ENCODE results near the gene CRY2. TPM values are rescaled to one million over a fixed set of nuclear protein-coding genes. Genes with fewer than 3 reads are reported as not detected.
A peak's percentile ranks its signal among the peaks of the same experiment; 100 is the strongest.

Gene CRY2
- total and polyA plus RNA-seq, 12 donors: 14.7 to 57.4 (median 28.8) TPM

DNA sequence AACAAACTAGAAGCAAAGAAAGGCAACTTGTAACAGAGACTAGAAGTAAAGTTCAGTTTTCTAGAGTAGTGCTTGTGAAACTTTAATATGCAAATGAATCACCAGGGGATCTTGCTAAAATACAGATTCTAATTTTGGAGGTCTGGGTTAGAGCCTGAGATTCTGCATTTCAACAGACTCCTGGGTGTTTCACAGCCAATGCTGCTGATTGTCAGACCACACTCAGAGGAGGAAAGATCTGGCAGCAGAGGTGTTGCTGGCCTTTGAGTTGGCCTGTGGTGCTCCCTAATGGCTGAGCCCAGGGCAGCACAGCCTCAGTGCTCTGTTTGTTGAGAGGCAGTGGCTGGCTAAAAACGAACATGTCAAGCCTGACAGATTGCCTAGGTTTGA, 5.4 kb downstream of the CRY2 start:
- H3K4me3 ChIP-seq: no peak overlapping the region
- H3K4me1 ChIP-seq (replicated peaks in 1 of 2): peaks cover 31 to 90% of the 10 kb centered on the region in 2 donors
- DNase-seq: peak in 1 of 7 donors; percentile 51
- H3K27me3 ChIP-seq: no peaks in the 10 kb centered on the region
- peaks cover 0 to 5% of the 10 kb centered on the region in 2 donors for H3K36me3 ChIP-seq (replicated peaks in 1 of 2)
- intact Hi-C loops (cut with DNase I): no loop called here
- peak overlapping the region in 2 of 5 donors; percentile 17 to 71 for H3K27ac ChIP-seq
- H3K9me3 ChIP-seq (replicated peaks in 1 of 3): no peaks in the 10 kb centered on the region
- WGBS, 4 donors: 18 to 43% (median 39%) methylated on average over 1 of the region's 1 CpG
- TF ChIP-seq POLR2A (IDR thresholded peaks at IDR 0.05): no peak

DNA sequence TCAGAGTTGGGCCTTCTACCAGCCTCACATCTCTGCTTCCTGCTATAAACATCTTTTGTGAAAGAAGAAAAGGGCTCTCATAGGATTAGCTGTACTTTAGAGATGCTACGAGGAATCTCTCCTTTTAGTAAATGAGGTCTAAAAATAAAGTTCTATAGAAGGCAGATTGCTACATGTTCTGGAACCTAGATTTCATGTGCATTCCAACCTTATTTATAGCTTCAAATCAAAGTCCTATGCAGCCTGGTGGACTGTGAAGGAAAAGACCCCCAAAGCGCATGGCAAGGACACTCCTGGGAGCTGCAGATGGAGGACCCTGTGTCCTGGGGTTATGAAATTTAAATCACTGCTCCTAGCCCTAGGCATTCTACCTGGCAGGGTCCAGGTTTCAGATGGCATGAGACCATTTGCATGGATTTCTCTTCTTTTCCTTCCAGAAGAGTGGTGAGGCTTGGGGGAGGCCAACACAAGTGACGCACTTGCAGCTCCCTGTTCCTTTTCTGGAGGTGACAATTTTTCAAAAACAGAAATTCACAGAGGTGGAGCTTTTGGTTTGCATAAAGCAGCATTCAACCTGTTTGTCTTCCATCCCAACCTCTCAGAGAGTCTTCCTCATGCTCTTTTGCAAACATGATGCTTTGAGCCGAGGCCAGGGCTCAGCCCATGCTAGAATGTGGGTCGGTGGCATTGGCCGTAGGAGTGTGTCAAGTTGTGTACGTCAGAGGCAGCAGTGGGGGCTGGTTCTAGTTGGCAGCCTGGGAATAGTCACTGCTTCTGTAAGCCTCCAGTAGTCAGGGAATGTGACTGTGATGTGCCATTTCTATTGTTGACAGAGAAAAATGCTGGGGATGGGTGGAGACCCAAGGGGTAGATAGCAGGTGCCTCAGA, 6.3 kb downstream of the CRY2 start:
- intact Hi-C loops (cut with DNase I): no loop called here
- no peaks in the 10 kb centered on the region for H3K9me3 ChIP-seq (replicated peaks in 1 of 3)
- H3K4me3 ChIP-seq: no peak overlapping the region
- TF ChIP-seq, protein P1, sequence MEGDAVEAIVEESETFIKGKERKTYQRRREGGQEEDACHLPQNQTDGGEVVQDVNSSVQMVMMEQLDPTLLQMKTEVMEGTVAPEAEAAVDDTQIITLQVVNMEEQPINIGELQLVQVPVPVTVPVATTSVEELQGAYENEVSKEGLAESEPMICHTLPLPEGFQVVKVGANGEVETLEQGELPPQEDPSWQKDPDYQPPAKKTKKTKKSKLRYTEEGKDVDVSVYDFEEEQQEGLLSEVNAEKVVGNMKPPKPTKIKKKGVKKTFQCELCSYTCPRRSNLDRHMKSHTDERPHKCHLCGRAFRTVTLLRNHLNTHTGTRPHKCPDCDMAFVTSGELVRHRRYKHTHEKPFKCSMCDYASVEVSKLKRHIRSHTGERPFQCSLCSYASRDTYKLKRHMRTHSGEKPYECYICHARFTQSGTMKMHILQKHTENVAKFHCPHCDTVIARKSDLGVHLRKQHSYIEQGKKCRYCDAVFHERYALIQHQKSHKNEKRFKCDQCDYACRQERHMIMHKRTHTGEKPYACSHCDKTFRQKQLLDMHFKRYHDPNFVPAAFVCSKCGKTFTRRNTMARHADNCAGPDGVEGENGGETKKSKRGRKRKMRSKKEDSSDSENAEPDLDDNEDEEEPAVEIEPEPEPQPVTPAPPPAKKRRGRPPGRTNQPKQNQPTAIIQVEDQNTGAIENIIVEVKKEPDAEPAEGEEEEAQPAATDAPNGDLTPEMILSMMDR (IDR thresholded peaks at IDR 0.05): no peak
- TF ChIP-seq POLR2A (IDR thresholded peaks at IDR 0.05): no peak
- peaks cover 35 to 92% of the 10 kb centered on the region in 2 donors for H3K4me1 ChIP-seq (replicated peaks in 1 of 2)
- no peaks in the 10 kb centered on the region for H3K27me3 ChIP-seq
- WGBS, 4 donors: 48 to 64% (median 62%) methylated on average over 7 of the region's 7 CpGs
- H3K27ac ChIP-seq: peak overlapping the region in 1 of 5 donors; percentile 44
- peaks cover 0 to 6% of the 10 kb centered on the region in 2 donors for H3K36me3 ChIP-seq (replicated peaks in 1 of 2)
- peak in 6 of 7 donors; percentile 55 to 85 (median 76) for DNase-seq

DNA sequence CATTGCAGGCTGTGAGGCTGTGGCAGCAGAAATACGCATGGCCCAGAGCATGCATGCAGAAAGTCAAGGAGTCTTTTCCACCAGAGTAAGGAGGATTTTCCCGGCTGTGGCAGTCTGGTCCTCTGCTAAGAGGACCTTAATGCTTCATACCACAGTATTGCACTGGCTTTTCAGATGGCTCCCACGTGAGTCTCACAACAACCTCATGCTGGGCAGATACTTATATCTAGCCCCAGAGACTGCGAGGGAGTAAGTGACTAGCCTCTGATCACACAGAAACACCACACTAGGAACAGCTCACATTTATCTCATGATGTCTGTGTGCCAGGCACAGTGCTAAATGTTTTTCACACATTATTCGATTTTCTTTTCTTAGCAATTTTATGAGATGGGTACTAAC, 8.0 kb downstream of the CRY2 start:
- no peak for DNase-seq
- TF ChIP-seq, protein P1 (IDR thresholded peaks at IDR 0.05): no peak
- TF ChIP-seq POLR2A (IDR thresholded peaks at IDR 0.05): no peak
- H3K4me3 ChIP-seq: no peak overlapping the region
- peaks cover 0 to 11% of the 10 kb centered on the region in 2 donors for H3K36me3 ChIP-seq (replicated peaks in 1 of 2)
- H3K27ac ChIP-seq: peak overlapping the region in 3 of 5 donors; percentile 35 to 65 (median 65)
- H3K9me3 ChIP-seq (replicated peaks in 1 of 3): no peaks in the 10 kb centered on the region
- WGBS, 4 donors: 62 to 77% (median 70%) methylated on average over 5 of the region's 5 CpGs
- intact Hi-C loops (cut with DNase I): no loop called here
- peaks cover 53 to 93% of the 10 kb centered on the region in 2 donors for H3K4me1 ChIP-seq (replicated peaks in 1 of 2)
- no peaks in the 10 kb centered on the region for H3K27me3 ChIP-seq

DNA sequence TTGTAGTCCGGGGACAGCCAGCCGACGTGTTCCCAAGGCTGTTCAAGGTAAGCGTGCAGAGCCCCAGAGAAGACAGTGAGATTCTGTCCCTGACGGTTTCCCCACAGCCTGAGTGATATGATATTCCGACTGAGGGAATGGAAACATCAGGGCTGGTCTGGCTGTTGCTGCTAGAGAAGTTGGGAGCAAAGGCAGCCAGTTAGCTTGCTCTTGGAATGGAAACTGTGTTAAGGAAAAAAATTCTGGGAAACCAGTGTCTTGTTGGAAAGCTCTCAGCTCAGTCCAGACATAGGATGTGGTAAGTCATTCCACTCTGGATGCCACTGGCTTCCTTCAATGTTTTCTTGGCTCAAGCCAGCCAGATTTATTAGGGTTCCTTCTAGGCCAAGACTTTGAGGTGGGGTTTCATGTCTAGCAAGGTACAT, 8.8 kb downstream of the CRY2 start:
- Histone ChIP-seq H3K27me3 (no peaks in the 10 kb centered on the region), H3K4me1 (replicated peaks in 1 of 2) (peaks cover 54 to 87% of the 10 kb centered on the region in 2 donors), H3K36me3 (replicated peaks in 1 of 2) (peaks cover 0 to 18% of the 10 kb centered on the region in 2 donors), H3K9me3 (replicated peaks in 1 of 3) (no peaks in the 10 kb centered on the region), H3K4me3 (no peak overlapping the region), H3K27ac (peak overlapping the region in 3 of 5 donors; percentile 35 to 65 (median 65))
- intact Hi-C loops (cut with DNase I): no loop called here
- peak in 3 of 7 donors; percentile 27 to 51 (median 43) for DNase-seq
- WGBS, 4 donors: 24 to 54% (median 42%) methylated on average over 6 of the region's 6 CpGs
- TF ChIP-seq, protein P1 (IDR thresholded peaks at IDR 0.05): no peak
- no peak for TF ChIP-seq POLR2A (IDR thresholded peaks at IDR 0.05)
